Measurements from ENCODE around the gene NFIB. TPM values are rescaled to one million over a fixed set of nuclear protein-coding genes. Genes with fewer than 3 reads are reported as not detected.

The NFIB gene
- total and polyA plus RNA-seq, 2 of the 8 experiments (the other 6 are each of a cell fraction or from before 2014, with no cell fraction given), result 2.6 to 13.1 TPM

GRCh38 chr9:14103115-14103514 is 210.8 kb downstream of the NFIB start:
- Histone ChIP-seq H3K56ac (replicated peaks; ENCODE audit: insufficient read length, low read depth, low read length) (no peak overlapping the region), H2BK5ac (ENCODE audit: low read depth, low read length) (no peak overlapping the region), H2BK12ac (ENCODE audit: low read depth, low read length) (no peak overlapping the region), H2BK15ac (ENCODE audit: low read length) (no peak overlapping the region), H3K4ac (replicated peaks; ENCODE audit: insufficient read length, low read depth, low read length) (no peak overlapping the region), H3K9me3 (ENCODE audit: insufficient read depth in 2 of 2, low read depth in 1 of 2, low read length in 1 of 2) (no peaks in the 10 kb centered on the region), H3K18ac (ENCODE audit: extremely low read depth, low read length) (no peak overlapping the region), H3K23me2 (ENCODE audit: low read depth, low read length) (no peaks in the 10 kb centered on the region), H2BK20ac (ENCODE audit: low read length) (no peak overlapping the region), H3K4me3 (ENCODE audit: extremely low read depth in 1 of 4, insufficient read depth in 2 of 4, low read depth in 3 of 4, low read length in 4 of 4) (no peak overlapping the region), H3K23ac (ENCODE audit: insufficient read length) (no peak overlapping the region), H3K14ac (ENCODE audit: insufficient read length) (no peak overlapping the region), H3K79me1 (ENCODE audit: low read depth, low read length) (no peaks in the 10 kb centered on the region), H2AFZ (ENCODE audit: low read length) (no peak overlapping the region), H3K9ac (replicated peaks in 1 of 4; ENCODE audit: extremely low read depth in 1 of 4, low read depth in 3 of 4, low read length in 3 of 4) (no peak overlapping the region), H3K4me1 (replicated peaks in 1 of 4; ENCODE audit: control insufficient read depth in 3 of 4, insufficient read depth in 4 of 4, low read length in 3 of 4) (peaks cover 0 to 12% (median 5%) of the 10 kb centered on the region in 4 experiments; a peak in 5 of 7 replicates), H3K36me3 (ENCODE audit: control insufficient read depth in 2 of 4, insufficient read depth in 4 of 4, low read length in 3 of 4) (no peaks in the 10 kb centered on the region), H2AK5ac (ENCODE audit: low read depth, low read length) (no peak overlapping the region), H2BK120ac (replicated peaks; ENCODE audit: low read depth, low read length) (no peak overlapping the region), H3K79me2 (ENCODE audit: control insufficient read depth in 1 of 2, insufficient read depth in 2 of 2, low read length in 2 of 2) (no peaks in the 10 kb centered on the region), H3K27me3 (replicated peaks in 1 of 4; ENCODE audit: control insufficient read depth in 3 of 4, extremely low read depth in 1 of 4, insufficient read depth in 3 of 4, low read length in 3 of 4) (no peaks in the 10 kb centered on the region), H4K20me1 (replicated peaks in 1 of 2; ENCODE audit: control insufficient read depth in 1 of 2, insufficient read depth in 2 of 2, low read length in 2 of 2) (no peaks in the 10 kb centered on the region), H3K4me2 (ENCODE audit: insufficient read depth in 1 of 2, low read depth in 2 of 2, low read length in 2 of 2) (no peak overlapping the region), H4K91ac (replicated peaks; ENCODE audit: insufficient read length, low read length) (no peak overlapping the region), H4K8ac (ENCODE audit: extremely low read depth, insufficient read depth, low read length) (no peak overlapping the region), H4K5ac (ENCODE audit: insufficient read length, low read depth, low read length) (no peak overlapping the region), H3K27ac (ENCODE audit: low read depth, low read length) (no peak overlapping the region)
- no peak for FAIRE-seq
- ChIA-PET CTCF (ENCODE audit: partially characterized antibody) (interaction anchor here (0.5 to 1.2 kb wide), 5 partner anchors 11 to 1069 kb away, joined by 3 to 6 read pairs (median 3); no protein-coding TSS in a partner anchor), POLR2A (ENCODE audit: partially characterized antibody) (interaction anchor here (0.7 kb wide), 1 partner anchor 171 kb away, joined by 4 read pairs; no protein-coding TSS in a partner anchor)
- TF ChIP-seq CHD1 (IDR thresholded peaks at IDR 0.05; ENCODE audit: low read depth, low read length) (no peak), RAD21 (IDR thresholded peaks at IDR 0.05 in 1 of 2, conservative IDR thresholded peaks at IDR 0.05 in 1 of 2; ENCODE audit: low read depth in 2 of 2, low read length in 2 of 2) (no peak), CHD2 (IDR thresholded peaks at IDR 0.05; ENCODE audit: low read length) (no peak), ATF3 (IDR thresholded peaks at IDR 0.05; ENCODE audit: insufficient read depth, low read depth, low read length) (no peak), POLR2AphosphoS5 (IDR thresholded peaks at IDR 0.05; ENCODE audit: low read depth, low read length) (no peak), PHF8 (conservative IDR thresholded peaks at IDR 0.05; ENCODE audit: low read depth, low read length) (no peak)
- WGBS, 2 experiments (ENCODE audit: extremely low coverage in 1 of 2, insufficient coverage in 1 of 2, insufficient read length in 1 of 2, insufficient replicate concordance in 2 of 2, low coverage in 1 of 2, low lambda C conversion rate in 2 of 2, missing lambda C conversion rate in 1 of 2), result 73% methylated on average over 3 of the region's 3 CpGs; no CpG with 5 or more reads in 1 of the 2 experiments
- DNase-seq (ENCODE audit: low read depth in 1 of 2, low spot score in 2 of 2), result no peak
